GM12878 (cell line): Measurements from ENCODE around the gene LILRB3. TPM values are rescaled to one million over a fixed set of nuclear protein-coding genes. Genes with fewer than 3 reads are reported as not detected.
A peak's percentile ranks its signal among the peaks of the same experiment; 100 is the strongest.

Experiments
- ATAC-seq: fragments of 200-7000 bp; cut with Tn5 transposase; 3 replicates; pipeline ENCODE4 v1.9.1; 2020; ENCODE audit warnings: mild to moderate bottlenecking, moderate library complexity
- BruUV-seq: library from RNA; stranded (reverse); fragments of 400-500 nt; replicated peaks from 2 replicates; lab custom pipeline; 2021; lab: Mats Ljungman, UMichigan
- CTCF ChIA-PET: fragments of 300-600 bp; sonication (Branson Sonifier 250); formaldehyde crosslinking; extraction: SDS; loops from one replicate; lab custom pipeline; 2021; ENCODE audit warnings: inconsistent platforms; lab: Yijun Ruan, JAX
- POLR2A ChIA-PET: fragments of 350-600 bp; formaldehyde crosslinking; extraction: SDS; loops from one replicate; lab custom pipeline; 2021; ENCODE audit warnings: inconsistent platforms; lab: Charles Lee
- RAD21 ChIA-PET: fragments of 300-600 bp; sonication (Branson Sonifier 250); formaldehyde crosslinking; loops from one replicate; lab custom pipeline; 2023; ENCODE audit warnings: antibody characterized with exemption; ENCODE audit not compliant: unreplicated experiment; lab: Charles Lee
- SMC1A ChIA-PET: fragments of 300-600 bp; sonication (Branson Sonifier 250); formaldehyde crosslinking; loops from one replicate; lab custom pipeline; 2023; ENCODE audit not compliant: unreplicated experiment, uncharacterized antibody; lab: Charles Lee
- DNase-seq: peaks from one replicate; pipeline ENCODE4 v3.0.0-alpha.2; 2011; ENCODE audit warnings: low read depth, low spot score
- FAIRE-seq: peaks from 3 replicates; lab custom pipeline; 2011; peaks lifted over from hg19 to GRCh38; lab: Jason Lieb, UNC
- H2AFZ ChIP-seq: 2 replicates; pipeline ENCODE4 v1.6.0; 2011; ENCODE audit warnings: low read depth, low read length, control low read depth; ENCODE audit not compliant: control insufficient read depth
- H3K27ac ChIP-seq: 2 replicates; pipeline ENCODE4 v1.5.1; 2011; ENCODE audit warnings: control low read depth; ENCODE audit not compliant: control insufficient read depth, insufficient read depth
- H3K27me3 ChIP-seq, 2 experiments: replicated peaks in 1 of 2; 2 replicates each; pipeline versions ENCODE4 v1.6.0 to v1.6.1; 2011; ENCODE audit warnings: low read length in 1 of 2; ENCODE audit not compliant: control insufficient read depth in 2 of 2, insufficient read depth in 2 of 2
- H3K36me3 ChIP-seq, 2 experiments: 2 replicates each; pipeline ENCODE4 v1.5.1; 2011; ENCODE audit warnings: low read length in 1 of 2; ENCODE audit not compliant: control insufficient read depth in 2 of 2, insufficient read depth in 2 of 2
- H3K4me1 ChIP-seq: 2 replicates; pipeline ENCODE4 v1.6.1; 2011; ENCODE audit warnings: mild to moderate bottlenecking, low read length, moderate library complexity, mixed read lengths; ENCODE audit not compliant: control insufficient read depth, insufficient read depth
- H3K4me2 ChIP-seq: 2 replicates; pipeline ENCODE4 v1.6.0; 2011; ENCODE audit warnings: control low read depth; ENCODE audit not compliant: control insufficient read depth, insufficient read depth
- H3K4me3 ChIP-seq: fragments of 200-600 bp; sonication (generic); 2 replicates; pipeline ENCODE4 v1.5.1; 2016
- H3K79me2 ChIP-seq: 2 replicates; pipeline ENCODE4 v1.6.0; 2011; ENCODE audit warnings: low read length; ENCODE audit not compliant: control insufficient read depth, insufficient read depth
- H3K9ac ChIP-seq: 2 replicates; pipeline ENCODE4 v1.8.0; 2011; ENCODE audit warnings: low read length, control low read depth, mixed read lengths; ENCODE audit not compliant: control insufficient read depth, insufficient read depth
- H3K9me3 ChIP-seq: replicated peaks from 3 replicates; pipeline ENCODE4 v1.5.1; 2011; ENCODE audit warnings: mild to moderate bottlenecking, low read length; ENCODE audit not compliant: control insufficient read depth, insufficient read depth
- H4K20me1 ChIP-seq: 2 replicates; pipeline ENCODE4 v1.6.0; 2011; ENCODE audit not compliant: control insufficient read depth, insufficient read depth
- ATF2 ChIP-seq: IDR thresholded peaks from 2 replicates; pipeline ENCODE4 v1.6.1; 2012; ENCODE audit warnings: low read length, inconsistent platforms
- ATF3 ChIP-seq: IDR thresholded peaks from 2 replicates; pipeline ENCODE4 v1.6.1; 2011; ENCODE audit warnings: low read depth, mild to moderate bottlenecking, low read length, moderate library complexity, borderline replicate concordance; ENCODE audit errors: extremely low read depth
- E2F4 ChIP-seq: IDR thresholded peaks from 2 replicates; pipeline ENCODE4 v1.6.1; 2012; ENCODE audit warnings: low read depth, low read length, improper control_type of control experiment
- NBN ChIP-seq: fragments of 450-650 bp; IDR thresholded peaks from 2 replicates; pipeline ENCODE4 v1.6.1; 2016
- NKRF ChIP-seq: fragments of 450-650 bp; conservative IDR thresholded peaks from 2 replicates; pipeline ENCODE4 v1.6.1; 2017; ENCODE audit warnings: mild to moderate bottlenecking, moderate library complexity
- NR2F1 ChIP-seq: fragments of 450-650 bp; conservative IDR thresholded peaks from 2 replicates; pipeline ENCODE4 v1.6.1; 2017; ENCODE audit warnings: mild to moderate bottlenecking
- NRF1 ChIP-seq: conservative IDR thresholded peaks from 2 replicates; pipeline ENCODE4 v1.6.1; 2011; ENCODE audit warnings: mild to moderate bottlenecking, low read depth, low read length, improper control_type of control experiment
- SREBF1 ChIP-seq: IDR thresholded peaks from 2 replicates; pipeline ENCODE4 v1.6.1; 2012; ENCODE audit warnings: mild to moderate bottlenecking, low read length
- SRF ChIP-seq, 2 experiments: IDR thresholded peaks; 2 replicates each; pipeline ENCODE4 v1.6.1; 2011; ENCODE audit warnings: low read depth in 2 of 2, low read length in 2 of 2, mild to moderate bottlenecking in 1 of 2, moderate library complexity in 1 of 2
- SUZ12 ChIP-seq: fragments of 200-600 bp; sonication (generic); IDR thresholded peaks from one replicate; pipeline ENCODE4 v1.6.1; 2018; ENCODE audit warnings: antibody characterized with exemption, mild to moderate bottlenecking; ENCODE audit not compliant: unreplicated experiment
- WRNIP1 ChIP-seq: IDR thresholded peaks from 2 replicates; pipeline ENCODE4 v1.6.1; 2011; ENCODE audit warnings: low read depth, low read length, improper control_type of control experiment, borderline replicate concordance
- ZBTB40 ChIP-seq: fragments of 450-650 bp; IDR thresholded peaks from 2 replicates; pipeline ENCODE4 v1.6.1; 2016; ENCODE audit warnings: mild to moderate bottlenecking, moderate library complexity, borderline replicate concordance
- WGBS: methylation state at CpG from one replicate; pipeline ENCODE4 v1.1.6; 2016; ENCODE audit warnings: low lambda C conversion rate; ENCODE audit not compliant: insufficient replicate concordance, insufficient coverage; ENCODE audit errors: missing lambda C conversion rate; 5-methylcytosine and 5-hydroxymethylcytosine counted together
- in situ Hi-C: fragments of 300-500 bp; cut with MboI; formaldehyde crosslinking; loops from 9 replicates; pipeline ENCODE4 v1.14.3; 2018; ENCODE audit warnings: mixed read lengths
- intact Hi-C: fragments of 100-400 bp; cut with micrococcal nuclease; formaldehyde crosslinking; loops from one replicate; pipeline ENCODE4 v1.14.2; 2022; ENCODE audit not compliant: unreplicated experiment
- polyA plus RNA-seq, 11 experiments: library from polyadenylated mRNA; depleted of rRNA in 4 of 11; unstranded in 6 of 11; stranded (reverse) in 5 of 11; fragments of >200 nt; fragmentation: Nextera tagmentation in 4 of 11; fragmentation: Illumina TruSeq in 1 of 11; extraction: Ambion mirVana in 4 of 11; extraction: Trizol in 1 of 11; gene quantifications; 1 replicate in 1 of 11; 2 replicates in 10 of 11; pipeline versions ENCODE4 v1.2.1 to v1.2.3, GENCODE V29; 2011 to 2016; ENCODE audit warnings: inconsistent platforms in 2 of 11, missing spikeins in 2 of 11, low read depth in 1 of 11
- total RNA-seq, 4 experiments: library from RNA; depleted of rRNA in 3 of 4; stranded (reverse); fragments of >200 nt in 3 of 4; fragmentation: Illumina TruSeq in 1 of 4; extraction: Trizol in 1 of 4; gene quantifications; 2 replicates each; pipeline versions ENCODE4 v1.2.1 to v1.2.3, GENCODE V29; 2013 to 2021

Gene LILRB3
- total and polyA plus RNA-seq, 10 of the 15 experiments (the other 5 are each of a cell fraction or from before 2014, with no cell fraction given), result 0.04 to 1.1 (median 0.18) TPM; not detected in 1

- peaks cover 25 to 34% of the 10 kb centered on the region in 2 experiments for H3K36me3 ChIP-seq
- ChIA-PET CTCF (interaction anchor here (0.6 to 1.1 kb wide), 6 partner anchors 16 to 185 kb away, joined by 3 to 4 read pairs (median 4); no protein-coding TSS in a partner anchor), SMC1A (interaction anchor here (0.7 to 1.6 kb wide), 3 partner anchors 12 to 16 kb away, joined by 3 to 9 read pairs (median 3); partner anchors contain the start of gene MBOAT7), RAD21 (interaction anchor here (1.0 kb wide), 1 partner anchor 15 kb away, joined by 3 read pairs; the partner anchor contains the start of gene MBOAT7), POLR2A (interaction anchor here (0.6 to 7.7 kb wide), 2 partner anchors 14 to 44 kb away, joined by 9 to 100 read pairs; partner anchors contain the start of genes MBOAT7 and TSEN34)
- H3K9me3 ChIP-seq, result no peaks in the 10 kb centered on the region
- no peak for TF ChIP-seq SUZ12
- no peak for TF ChIP-seq E2F4
- no peak for TF ChIP-seq NKRF
- TF ChIP-seq NBN, result no peak
- no peak for TF ChIP-seq NR2F1
- no peak for TF ChIP-seq SRF (IDR thresholded peaks at IDR 0.05; ENCODE audit: low read depth in 2 of 2, low read length in 2 of 2)
- no peak for TF ChIP-seq ZBTB40
- no peak for TF ChIP-seq ATF2
- no peak for TF ChIP-seq ATF3
- TF ChIP-seq NRF1, result no peak
- no peak for TF ChIP-seq WRNIP1
- no peak for TF ChIP-seq SREBF1
- H3K27ac ChIP-seq, result no peak overlapping the region
- peak overlapping the region; percentile 5; the same call in 1 of the 2 replicates for H3K9ac ChIP-seq
- no peak for FAIRE-seq
- ATAC-seq, result no peak
- 64% methylated on average over 4 of the region's 4 CpGs for WGBS
- in situ Hi-C loops, result no loop called here
- DNase-seq, result no peak
- peaks cover 20% of the 10 kb centered on the region for H4K20me1 ChIP-seq
- H3K27me3 ChIP-seq, result no peaks in the 10 kb centered on the region
- H3K4me2 ChIP-seq, result peak overlapping the region; percentile 91
- BruUV-seq, result no TSS peak
- H2AFZ ChIP-seq, result no peak overlapping the region
- H3K4me3 ChIP-seq, result peak overlapping the region; percentile 92
- peaks cover 62% of the 10 kb centered on the region for H3K79me2 ChIP-seq
- peaks cover 55% of the 10 kb centered on the region for H3K4me1 ChIP-seq
- intact Hi-C loops, result no loop called here
These were observed 17.9 kb downstream of the LILRB3 start for GRCh38 chr19:54204767-54205468.
